Prostate gland (tissue), 2 donors: ENCODE data around the gene SHISA8.

Experiments
- POLR2AphosphoS5 ChIP-seq: sonication (generic); formaldehyde crosslinking; IDR thresholded peaks from one replicate; pipeline ENCODE4 v1.6.1; 2017; ENCODE audit warnings: antibody characterized with exemption
- TF ChIP-seq, protein P1 (sequence below), 4 experiments: fragments of 200-600 bp in 2 of 4; fragments of 450-650 bp in 2 of 4; sonication (generic) in 2 of 4; IDR thresholded peaks; 1 replicate in 3 of 4; 2 replicates in 1 of 4; pipeline ENCODE4 v1.5.1; 2016 to 2019; ENCODE audit warnings: antibody characterized with exemption in 4 of 4, mild to moderate bottlenecking in 2 of 4, moderate library complexity in 2 of 4

GRCh38 chr22:41948142-41948541 lies 33.3 kb upstream of the SHISA8 start:
- TF ChIP-seq, protein P1, sequence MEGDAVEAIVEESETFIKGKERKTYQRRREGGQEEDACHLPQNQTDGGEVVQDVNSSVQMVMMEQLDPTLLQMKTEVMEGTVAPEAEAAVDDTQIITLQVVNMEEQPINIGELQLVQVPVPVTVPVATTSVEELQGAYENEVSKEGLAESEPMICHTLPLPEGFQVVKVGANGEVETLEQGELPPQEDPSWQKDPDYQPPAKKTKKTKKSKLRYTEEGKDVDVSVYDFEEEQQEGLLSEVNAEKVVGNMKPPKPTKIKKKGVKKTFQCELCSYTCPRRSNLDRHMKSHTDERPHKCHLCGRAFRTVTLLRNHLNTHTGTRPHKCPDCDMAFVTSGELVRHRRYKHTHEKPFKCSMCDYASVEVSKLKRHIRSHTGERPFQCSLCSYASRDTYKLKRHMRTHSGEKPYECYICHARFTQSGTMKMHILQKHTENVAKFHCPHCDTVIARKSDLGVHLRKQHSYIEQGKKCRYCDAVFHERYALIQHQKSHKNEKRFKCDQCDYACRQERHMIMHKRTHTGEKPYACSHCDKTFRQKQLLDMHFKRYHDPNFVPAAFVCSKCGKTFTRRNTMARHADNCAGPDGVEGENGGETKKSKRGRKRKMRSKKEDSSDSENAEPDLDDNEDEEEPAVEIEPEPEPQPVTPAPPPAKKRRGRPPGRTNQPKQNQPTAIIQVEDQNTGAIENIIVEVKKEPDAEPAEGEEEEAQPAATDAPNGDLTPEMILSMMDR (IDR thresholded peaks at IDR 0.05), result no peak
- no peak for TF ChIP-seq POLR2AphosphoS5
